HG03521 (cell line): ENCODE results near the gene ACE.

Experiments used
- ATAC-seq: cut with Tn5 transposase; IDR thresholded peaks from one replicate; pipeline ENCODE4 v1.9.1; 2021; ENCODE audit warnings: mild to moderate bottlenecking, moderate library complexity; ENCODE audit not compliant: unreplicated experiment

The ACE gene

DNA sequence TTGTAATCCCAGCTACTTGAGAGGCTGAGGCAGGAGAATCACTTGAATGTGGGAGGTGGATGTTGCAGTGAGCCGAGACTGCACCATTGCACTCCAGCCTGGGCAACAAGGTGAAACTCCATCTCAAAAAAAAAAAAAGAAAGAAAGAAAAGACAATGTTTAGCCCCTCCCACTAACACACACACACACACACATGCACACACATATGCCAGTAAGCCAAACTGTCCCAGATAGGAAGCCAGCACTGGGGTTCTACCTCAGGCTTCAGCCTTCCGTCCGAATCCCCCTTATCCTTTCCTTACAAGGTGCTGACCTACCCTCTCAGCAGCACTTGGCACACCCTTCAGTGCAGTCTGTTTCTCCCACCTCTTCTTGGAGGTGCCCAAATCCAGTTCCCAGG, 37.6 kb downstream of the ACE start:
- no peak for ATAC-seq

DNA sequence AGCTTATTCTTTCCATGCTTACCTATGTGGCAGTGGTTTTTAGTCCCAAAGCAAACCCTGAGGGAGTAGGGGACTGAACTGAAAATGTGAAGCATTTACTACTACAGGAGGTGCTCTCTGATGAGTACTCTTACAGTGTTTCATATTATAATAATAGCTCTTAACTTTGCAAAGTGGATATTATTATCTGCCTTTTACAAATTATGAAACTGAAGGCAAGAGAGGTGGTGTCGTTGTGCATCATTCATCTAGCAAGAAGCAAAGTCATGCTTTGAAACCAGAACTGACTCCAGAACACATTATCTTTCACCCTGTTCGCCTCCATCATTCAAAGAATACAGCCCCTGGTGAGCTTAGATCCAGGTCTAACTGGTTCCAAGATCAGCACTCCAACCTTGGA, 38.1 kb downstream of the ACE start:
- no peak for ATAC-seq

DNA sequence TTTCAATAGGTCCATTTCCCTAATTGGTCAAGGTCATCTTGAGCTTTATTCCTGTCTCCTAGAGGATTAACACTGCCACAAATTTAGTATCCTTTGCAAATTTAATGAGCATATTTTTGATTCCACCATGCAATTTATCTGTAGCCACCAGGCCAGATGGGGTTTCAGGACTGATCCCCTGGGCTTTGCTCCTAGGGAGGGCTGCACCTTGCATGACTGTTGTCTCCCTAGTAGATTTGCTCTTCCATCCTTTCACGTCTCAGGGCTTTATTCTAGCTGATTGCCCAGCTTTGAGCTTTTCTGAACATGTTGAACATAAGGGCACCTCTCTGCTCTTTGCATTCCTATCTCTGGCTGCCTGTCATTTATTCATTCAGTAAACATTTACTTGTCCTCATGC, 38.6 kb downstream of the ACE start:
- ATAC-seq, result no peak

DNA sequence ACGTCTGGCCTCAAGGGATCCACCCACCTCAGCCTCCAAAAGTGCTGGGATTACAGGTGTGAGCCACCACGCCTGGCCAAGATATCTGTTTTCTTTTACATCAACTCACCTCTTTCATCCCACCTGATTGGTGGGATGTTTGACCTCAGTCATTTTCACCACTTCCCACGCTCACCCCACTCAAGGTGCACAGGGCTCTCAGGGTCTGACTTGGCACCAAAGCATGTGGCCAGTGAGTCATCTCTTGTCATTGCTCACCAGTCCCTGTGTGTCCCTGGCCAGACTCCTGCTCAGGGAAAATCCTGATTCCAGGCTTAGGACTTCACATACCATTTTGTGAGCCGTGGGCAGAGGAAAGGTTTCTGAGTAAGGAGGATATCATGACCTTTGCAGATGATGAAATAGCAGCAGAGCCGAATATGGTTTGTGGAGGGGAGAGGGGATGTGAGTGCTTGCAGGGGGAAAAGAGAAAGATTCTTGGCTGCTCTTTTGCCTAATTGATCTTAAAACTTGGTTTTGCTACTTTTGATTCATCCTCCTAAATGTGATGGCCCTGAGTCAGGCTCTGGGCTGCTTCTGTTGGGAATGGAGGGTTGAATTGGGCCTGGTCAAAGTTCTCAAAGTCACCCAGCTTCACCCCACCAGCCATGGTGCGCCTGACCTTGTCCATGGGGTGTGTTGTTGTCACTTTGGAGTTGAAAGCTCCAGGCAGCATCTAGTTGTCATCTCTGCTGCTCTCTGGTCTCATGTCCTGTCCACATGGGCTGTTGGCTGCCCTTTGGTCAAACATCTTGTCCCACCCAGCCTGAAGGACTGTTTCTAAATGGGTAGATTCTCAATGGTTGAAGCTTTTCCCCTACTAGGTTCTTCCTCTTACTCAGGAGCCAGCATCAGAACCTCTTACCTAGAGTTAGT, 40.3 kb downstream of the ACE start:
- no peak for ATAC-seq

DNA sequence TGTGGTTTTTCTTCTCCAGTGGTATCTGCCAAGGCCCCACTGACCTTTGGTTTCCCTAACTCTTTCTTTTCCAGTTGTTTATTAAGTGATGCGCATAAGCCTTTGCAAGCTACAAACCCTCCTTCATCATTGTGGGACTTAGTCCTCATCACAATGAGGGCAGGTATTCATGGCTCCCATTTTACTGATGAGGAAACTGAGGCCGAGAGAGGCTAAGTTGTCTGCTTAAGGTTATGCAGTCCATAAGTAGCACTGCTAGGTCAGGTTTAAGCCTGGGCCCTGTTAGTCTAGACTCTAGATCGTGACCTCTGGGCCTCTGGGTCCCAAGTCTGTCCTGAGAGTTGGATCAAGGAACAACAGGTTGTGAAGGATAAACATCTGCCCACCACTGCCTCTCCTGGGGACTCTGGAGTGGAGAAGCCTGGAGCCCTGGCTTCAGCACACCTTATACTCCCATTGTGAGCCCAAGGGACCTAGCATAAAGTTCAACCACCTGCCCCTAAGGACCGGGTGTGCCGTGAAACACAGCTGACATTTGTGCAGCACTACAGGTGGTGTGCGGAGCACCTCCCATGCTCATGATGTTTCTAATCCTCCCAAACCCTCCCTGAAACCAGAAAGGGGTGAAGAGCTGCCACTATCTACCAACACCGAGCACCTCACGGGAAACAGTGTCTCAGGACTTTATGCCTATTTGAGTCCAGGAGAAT, 41.1 kb downstream of the ACE start:
- ATAC-seq, result no peak

DNA sequence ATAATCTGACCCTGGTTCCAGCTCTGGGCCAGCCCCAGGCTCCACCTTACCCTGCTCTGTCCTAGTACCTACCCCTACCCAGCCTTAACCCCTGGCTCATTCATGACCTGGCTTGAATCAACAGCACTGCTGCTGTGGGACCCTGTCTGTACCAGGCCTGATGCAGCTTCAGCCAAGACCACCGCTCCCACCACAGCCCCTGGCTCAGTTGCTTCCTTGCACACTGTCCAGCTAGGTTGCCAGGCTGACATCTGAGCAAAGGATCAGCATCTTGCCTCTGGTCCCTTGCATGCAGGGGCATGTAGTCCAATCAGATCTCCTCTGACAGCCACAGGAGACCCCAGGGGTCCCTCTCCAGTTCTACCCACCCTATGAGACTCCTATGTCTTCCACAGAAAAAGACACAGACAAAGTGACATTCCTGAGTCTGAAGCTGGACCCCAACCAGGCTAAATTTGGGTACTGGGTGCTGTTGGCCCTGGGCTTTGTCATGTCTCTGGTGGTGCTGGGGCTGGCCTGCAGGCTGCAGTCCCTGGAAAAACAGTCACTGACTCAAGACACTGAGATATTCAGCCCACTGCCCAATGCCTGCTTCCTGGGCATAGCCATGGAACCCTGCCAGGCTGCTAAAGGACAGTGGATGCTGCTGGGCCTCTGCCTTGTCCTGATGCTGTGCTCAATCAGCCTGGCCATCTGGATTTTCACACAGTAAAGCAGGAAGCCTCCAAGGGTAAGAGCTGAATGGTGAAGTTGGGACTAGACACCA, 42.4 kb downstream of the ACE start:
- ATAC-seq, result no peak

DNA sequence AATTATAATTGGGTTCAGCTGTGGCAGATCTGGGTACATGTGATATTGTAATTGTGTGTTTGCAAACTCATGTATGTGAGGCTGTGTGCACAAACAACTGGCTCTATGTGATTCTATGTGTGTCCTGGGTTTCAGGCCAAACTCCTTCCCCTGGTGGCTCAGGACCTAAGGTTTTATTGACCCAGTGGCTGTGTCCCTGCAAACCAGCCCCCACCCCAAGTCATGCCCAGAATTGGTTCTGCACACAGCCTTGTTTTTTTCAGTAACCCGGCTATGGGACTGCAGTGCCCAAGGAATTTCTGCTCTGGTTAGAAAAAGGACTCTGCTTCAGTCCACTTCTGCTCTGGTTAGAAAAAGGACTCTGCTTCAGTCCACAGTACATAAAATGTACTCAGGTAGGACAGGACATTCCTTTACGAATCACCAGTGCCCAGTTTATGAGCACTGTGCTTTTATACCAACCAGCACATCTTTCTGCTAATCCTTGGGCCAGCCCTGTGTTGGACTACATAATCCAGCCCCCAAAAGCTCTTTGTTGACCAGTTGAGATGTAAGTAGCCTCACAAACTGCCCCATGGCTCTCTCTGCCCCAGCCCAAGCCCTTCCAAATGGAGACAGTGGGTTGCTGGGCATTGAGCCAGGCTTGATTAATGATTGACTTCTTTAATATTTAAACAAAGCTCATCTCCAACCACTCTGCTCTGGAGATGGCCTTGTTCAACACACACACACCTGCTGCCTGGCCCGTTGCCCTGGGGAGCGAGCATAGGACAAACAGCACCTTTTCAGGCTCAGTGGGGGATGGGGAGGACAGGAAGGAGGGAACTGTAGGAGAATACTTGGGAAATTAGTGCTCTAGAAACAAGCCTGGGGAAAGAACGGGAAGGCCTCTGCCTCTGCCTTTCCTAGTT, 43.4 kb downstream of the ACE start:
- no peak for ATAC-seq

DNA sequence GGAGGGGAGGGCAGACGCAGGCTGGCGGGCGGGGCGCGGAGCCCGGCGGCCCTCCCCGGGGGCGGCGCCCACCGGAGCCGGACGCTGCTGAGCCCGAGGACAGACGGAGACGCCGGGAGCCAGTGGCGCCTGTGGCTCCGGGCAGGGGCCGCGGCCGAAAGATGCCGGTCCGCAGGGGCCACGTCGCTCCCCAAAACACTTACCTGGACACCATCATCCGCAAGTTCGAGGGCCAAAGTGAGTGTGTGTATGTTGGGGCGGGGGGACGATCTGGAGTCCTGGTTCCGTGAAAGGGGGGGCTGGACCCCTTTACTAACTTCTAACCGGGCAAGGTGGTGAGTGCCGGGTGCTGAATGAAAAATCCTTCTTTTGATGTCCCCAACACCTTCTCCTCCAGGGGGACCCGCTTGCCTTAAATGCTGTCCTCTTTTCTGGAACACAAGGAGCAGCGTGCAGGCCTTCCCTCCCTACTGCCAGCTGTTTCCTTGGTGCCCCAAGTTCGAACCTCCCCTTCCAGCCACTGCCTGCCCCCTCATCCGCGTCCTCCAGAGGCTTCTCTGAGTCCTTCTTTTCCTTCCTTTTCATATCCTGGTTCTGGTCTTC, 46.5 kb downstream of the ACE start, which contains the start of gene KCNH6:
Gene KCNH6 (plus strand): TSS at position 106 of the 603 bp plus-strand sequence. CDS start 56 bp downstream, at position 162.
- ATAC-seq, result no peak

DNA sequence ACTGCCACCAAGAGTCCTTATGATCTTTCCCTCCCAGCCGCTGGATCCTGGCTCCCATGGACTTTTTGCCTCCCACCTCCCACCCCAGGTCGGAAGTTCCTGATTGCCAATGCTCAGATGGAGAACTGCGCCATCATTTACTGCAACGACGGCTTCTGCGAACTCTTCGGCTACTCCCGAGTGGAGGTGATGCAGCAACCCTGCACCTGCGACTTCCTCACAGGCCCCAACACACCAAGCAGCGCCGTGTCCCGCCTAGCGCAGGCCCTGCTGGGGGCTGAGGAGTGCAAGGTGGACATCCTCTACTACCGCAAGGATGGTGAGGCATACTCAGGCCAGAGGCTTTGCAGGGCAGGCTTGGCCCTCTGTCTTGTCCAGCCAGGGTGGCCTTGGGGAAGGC, 47.2 kb downstream of the ACE start:
- no peak for ATAC-seq

DNA sequence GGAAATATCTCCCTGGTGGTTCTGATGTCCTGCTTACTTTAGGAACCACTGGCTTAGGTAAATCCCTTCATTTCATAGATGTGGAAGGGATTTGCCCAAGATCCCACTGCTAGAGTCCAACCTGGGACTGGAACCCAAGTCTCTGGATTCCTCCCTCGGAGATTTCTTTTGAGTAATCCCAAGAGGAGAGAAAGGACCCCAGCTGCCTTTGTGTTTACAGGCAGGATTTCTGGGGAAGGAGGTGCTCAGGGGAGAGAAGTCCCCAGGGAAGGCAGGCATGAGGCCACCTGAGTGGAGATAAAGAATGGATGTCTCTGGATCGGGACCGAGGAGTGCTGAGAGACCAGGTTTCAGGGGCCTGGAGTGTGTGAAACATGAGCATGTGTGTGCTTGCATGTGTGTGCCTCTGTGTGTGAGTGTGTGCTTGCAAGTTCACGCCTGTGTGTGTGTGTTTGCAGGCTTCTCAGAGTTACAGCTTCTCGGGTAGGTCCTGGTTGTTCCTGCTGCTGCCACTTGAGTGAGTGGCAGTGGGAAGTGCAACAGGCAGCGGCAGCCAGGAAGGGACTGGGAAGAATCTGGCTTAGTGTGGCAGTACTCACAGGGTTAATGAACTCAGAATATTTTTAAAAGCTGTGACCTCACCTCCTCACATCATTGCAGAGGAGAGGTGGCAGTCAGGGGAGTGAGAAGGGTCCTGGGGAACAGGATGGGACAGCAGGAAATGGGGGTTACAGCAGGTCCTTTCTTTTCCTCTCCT, 48.5 kb downstream of the ACE start:
- ATAC-seq, result no peak

DNA sequence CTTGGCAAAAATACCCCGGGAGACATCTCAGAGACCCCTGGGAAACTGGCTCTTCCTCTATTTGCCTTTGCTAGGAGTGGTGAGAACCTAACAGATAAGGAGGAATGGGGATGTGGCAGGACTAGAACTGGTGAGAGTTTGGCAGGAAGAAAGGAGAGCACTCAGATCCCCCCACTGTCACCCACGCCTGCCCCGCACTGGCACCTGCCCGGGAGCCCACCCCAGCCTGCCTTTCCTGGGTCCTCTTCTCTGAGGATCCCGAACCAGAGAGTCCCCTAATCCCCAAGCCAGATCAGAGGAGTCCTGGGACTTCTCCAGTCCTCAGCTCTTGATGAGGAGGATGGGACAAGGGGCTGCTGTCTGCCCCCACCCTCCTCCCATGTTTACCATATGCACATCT, 50.0 kb downstream of the ACE start:
- ATAC-seq, result no peak

DNA sequence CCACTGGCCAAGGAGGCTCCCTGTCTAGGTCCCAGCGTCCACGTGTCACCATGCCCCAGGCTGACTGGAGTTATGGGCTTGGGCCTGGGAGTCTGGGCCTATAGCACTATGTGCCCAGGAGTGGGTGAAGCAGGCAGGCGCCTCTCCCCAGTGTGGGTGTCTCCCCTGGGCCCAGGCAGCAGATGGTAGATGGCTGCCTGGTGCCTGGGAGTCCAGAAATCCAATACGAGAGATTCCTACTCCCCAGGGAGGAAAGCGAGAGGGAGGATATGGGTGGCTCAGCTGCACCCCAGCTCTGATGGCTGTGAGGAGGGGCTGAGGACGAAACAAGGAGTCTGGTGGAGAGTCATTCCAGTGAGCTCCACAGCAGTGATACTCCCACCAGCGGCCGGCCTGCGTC, 51.3 kb downstream of the ACE start:
- ATAC-seq, result no peak

DNA sequence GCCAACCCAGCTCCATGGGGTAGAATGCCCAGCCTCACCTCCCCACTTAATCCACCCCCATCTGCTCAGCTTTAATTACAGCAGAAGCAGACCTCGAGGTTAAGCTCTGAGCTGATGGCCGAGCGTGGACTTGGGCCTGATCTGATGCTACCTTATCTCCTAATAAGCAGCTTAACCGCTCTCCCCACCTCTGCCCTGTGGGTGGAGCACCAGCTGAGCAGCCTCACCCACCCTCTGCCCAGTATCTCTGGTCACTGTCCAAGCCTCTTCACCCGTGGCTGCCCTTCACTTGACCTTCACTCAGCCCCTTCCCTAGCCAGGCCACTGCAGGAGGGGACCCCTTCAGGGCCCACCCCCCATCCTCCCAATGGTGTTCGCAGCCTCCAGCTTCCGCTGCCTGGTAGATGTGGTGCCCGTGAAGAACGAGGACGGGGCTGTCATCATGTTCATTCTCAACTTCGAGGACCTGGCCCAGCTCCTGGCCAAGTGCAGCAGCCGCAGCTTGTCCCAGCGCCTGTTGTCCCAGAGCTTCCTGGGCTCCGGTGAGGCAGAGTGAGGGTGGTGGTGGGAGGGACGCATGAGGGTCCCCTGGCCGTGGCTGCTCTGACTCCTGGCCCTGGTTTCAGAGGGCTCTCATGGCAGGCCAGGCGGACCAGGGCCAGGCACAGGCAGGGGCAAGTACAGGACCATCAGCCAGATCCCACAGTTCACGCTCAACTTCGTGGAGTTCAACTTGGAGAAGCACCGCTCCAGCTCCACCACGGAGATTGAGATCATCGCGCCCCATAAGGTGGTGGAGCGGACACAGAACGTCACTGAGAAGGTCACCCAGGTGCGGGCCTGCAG, 53.1 kb downstream of the ACE start:
- no peak for ATAC-seq

DNA sequence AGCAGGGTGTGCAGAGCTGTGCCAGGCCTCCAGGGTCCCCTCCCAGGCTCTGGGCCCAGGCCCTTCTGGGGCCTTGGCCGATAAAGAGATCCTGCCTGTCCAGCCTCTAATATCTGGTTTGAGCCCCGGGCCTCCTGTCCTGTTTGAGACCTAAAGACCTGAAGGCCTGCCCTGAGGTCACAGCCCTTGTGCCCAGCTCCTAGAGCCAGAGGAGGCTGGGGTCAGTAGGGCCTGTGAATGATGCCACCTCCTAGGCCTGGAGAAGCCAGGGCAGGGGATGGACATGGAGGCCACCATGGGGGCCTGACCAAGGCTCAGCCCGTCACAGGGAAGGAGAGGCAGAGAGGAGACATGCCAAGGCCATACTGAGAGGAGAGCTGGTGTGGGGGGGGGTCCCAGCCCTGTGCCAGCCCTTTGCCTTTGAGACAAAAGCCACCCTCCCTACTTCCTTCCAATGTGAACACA, 53.7 kb downstream of the ACE start:
- ATAC-seq, result no peak

DNA sequence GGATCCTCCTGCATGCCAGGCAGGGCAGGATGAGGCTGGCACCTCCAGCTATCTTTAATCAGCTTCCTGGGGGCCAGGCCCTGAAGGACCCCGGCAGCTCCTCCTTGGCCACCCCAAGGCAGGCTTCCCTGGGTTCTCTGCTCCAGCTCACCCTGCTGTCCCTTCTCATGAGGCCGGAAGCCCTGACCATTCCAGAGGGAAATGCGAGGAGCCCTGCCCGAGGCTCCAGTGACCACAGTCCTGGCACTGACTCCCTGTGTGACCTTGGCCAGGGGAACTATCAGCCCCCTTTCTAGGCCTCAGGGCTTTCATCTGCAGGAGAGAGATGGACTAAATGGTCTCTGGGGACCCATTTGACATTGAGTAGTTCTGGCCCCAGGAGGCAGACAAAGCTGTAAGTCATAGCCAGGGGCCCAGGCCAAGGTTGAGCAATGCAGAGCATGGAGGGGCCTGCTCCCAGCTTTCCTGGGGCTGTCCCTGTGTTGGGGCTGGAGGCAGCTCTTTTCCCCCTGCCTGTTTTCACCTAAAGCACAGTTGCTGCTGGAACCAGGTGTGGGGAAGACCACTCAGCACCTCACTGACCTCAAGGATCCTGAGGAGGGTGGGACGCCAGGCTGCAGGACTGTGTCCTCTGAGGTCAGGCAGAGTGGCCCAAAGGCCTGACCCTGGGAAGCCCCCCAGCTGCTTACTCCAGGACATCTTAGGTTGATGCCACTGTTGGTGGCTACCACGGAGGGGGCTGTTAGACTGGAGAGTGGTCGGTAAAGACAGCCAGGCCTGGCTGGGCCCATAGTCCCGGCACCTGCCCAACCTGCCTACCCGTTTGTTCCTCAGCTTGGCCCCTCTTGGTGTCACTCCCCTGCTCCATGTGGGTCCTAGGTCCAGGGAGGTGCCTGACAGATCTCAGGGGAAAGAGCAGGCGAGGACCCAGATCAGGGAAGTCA, 54.4 kb downstream of the ACE start:
- no peak for ATAC-seq

DNA sequence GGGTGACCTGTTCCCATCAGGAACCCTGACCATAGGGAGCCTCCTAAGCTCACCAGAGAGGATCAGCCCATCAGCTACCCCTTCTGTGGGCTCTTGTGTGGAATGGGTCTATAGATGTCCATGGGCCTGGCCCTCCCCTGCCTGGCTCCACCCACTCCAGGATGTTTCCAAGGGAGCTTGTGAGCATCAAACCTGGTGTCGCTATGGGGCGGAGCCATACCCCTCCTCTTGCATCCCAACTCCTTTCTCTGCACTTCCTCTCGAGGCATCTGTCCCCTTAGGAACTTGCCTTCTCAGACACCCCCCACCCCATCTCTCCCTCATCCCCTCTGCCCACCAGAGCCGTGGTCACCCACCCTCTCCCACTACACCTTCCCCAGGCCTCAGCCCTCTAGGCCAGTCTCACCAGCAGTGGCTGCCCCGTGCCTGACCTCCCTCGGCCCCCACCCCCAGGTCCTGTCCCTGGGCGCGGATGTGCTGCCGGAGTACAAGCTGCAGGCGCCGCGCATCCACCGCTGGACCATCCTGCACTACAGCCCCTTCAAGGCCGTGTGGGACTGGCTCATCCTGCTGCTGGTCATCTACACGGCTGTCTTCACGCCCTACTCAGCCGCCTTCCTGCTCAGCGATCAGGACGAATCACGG, 56.7 kb downstream of the ACE start:
- no peak for ATAC-seq
